Measurements from ENCODE around the gene DYNLT1.

DNA sequence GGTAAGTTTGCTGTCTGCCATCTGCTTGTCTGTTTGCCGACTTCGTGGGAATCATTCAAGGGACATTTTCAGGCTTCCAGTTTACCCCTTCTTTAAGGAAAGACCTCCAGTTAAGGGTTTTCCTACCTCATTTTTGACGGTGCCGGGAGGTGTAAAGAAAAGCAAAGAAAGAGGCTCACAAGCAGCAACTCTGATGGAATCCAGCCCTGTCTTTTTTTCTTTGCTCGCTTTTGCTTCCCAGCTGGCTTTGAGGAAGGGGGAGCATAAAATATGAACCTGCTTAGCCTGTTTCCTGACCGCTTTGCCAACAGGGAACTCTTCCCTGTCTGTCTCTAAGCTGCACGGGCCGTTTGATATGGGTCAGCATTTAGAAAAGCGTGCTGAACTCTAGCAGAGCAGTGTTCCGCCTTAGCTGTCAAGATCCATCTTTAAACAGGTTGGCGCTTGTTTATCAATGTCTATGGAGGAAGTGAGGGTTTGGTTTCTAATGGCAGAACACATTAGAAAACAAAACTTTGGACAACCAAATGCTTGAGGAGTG lies 19.2 kb upstream of the DYNLT1 start:
- TF ChIP-seq, protein P1, sequence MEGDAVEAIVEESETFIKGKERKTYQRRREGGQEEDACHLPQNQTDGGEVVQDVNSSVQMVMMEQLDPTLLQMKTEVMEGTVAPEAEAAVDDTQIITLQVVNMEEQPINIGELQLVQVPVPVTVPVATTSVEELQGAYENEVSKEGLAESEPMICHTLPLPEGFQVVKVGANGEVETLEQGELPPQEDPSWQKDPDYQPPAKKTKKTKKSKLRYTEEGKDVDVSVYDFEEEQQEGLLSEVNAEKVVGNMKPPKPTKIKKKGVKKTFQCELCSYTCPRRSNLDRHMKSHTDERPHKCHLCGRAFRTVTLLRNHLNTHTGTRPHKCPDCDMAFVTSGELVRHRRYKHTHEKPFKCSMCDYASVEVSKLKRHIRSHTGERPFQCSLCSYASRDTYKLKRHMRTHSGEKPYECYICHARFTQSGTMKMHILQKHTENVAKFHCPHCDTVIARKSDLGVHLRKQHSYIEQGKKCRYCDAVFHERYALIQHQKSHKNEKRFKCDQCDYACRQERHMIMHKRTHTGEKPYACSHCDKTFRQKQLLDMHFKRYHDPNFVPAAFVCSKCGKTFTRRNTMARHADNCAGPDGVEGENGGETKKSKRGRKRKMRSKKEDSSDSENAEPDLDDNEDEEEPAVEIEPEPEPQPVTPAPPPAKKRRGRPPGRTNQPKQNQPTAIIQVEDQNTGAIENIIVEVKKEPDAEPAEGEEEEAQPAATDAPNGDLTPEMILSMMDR (IDR thresholded peaks at IDR 0.05; ENCODE audit: poor library complexity, severe bottlenecking): no peak
- no peak for TF ChIP-seq POLR2AphosphoS5 (IDR thresholded peaks at IDR 0.05)
- no peak for TF ChIP-seq EZH2 (IDR thresholded peaks at IDR 0.05; ENCODE audit: borderline replicate concordance, insufficient read depth, low read length, poor library complexity, severe bottlenecking)
- TF ChIP-seq EP300 (conservative IDR thresholded peaks at IDR 0.05; ENCODE audit: poor library complexity, severe bottlenecking): no peak
- TF ChIP-seq TAF1 (IDR thresholded peaks at IDR 0.05; ENCODE audit: low read depth): no peak
- no peak for TF ChIP-seq RAD21 (conservative IDR thresholded peaks at IDR 0.05)
- no peak for TF ChIP-seq SMC3 (conservative IDR thresholded peaks at IDR 0.05; ENCODE audit: poor library complexity)
- TF ChIP-seq MXI1 (conservative IDR thresholded peaks at IDR 0.05; ENCODE audit: poor library complexity, severe bottlenecking): no peak

Data from neural cell (in vitro differentiated cells).